ENCODE measurements around the gene PNKD. TPM values are rescaled to one million over a fixed set of nuclear protein-coding genes. Genes with fewer than 3 reads are reported as not detected.

PNKD gene
- total and polyA plus RNA-seq, 10 of the 15 experiments (the other 5 are each of a cell fraction or from before 2014, with no cell fraction given): 27.2 to 106 (median 61.3) TPM

DNA sequence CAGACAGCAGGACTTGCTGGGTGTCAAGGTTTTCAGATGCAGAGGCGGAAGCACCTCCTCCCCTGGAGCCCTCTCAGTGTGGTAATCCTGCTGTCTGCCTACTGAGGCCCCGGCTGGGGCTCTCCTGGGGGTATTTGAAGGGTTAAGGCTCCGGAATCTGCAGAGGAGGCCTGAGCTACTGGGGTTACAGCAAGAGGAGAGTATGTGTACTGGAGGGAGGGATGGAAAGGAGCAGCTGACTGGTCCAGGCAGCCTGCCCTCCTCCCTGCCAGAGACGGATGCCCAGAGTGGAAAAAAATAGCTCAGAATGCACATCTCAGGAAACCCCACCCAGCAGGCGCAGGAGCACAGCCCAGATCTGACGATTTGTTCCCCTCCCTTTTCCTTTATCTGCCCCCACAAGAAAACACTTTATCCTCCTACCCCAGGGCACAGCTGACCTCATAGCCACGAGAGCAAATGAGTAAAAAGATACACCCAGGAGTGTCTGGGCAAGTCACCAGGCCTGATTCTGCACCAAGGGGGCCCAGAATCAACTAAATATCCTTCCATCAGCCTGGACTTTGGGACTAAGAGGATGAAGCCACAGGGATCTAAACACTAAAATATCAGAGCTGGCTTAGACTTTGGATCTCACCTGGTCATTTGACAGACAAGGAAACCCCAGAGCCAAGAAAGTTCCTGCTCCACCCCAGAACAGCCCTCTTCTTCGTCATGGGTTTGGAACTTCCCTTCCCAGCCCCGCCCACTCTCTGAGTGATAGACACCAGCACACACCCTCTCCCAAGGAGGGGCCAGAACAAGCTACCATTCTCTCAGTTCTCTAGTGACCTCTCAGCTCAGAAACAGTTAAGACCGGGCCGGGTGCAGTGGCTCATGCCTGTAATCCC is 16.5 kb downstream of the PNKD start:
- TSS peak; percentile 42 for BruUV-seq (replicated peaks)
- H3K4me1 ChIP-seq (ENCODE audit: control insufficient read depth, insufficient read depth, low read length): peaks cover 55% of the 10 kb centered on the region
- H3K36me3 ChIP-seq (ENCODE audit: control insufficient read depth in 2 of 2, insufficient read depth in 2 of 2, low read length in 1 of 2): peaks cover 0 to 3% of the 10 kb centered on the region in 2 experiments; a peak in 3 of 4 replicates
- CTCF ChIA-PET: interaction anchor here (0.8 to 7.4 kb wide), 20 partner anchors 9 to 611 kb away, joined by 3 to 154 read pairs (median 4); partner anchors contain the start of genes AAMP, CATIP and PNKD
- H3K4me2 ChIP-seq (ENCODE audit: control insufficient read depth, insufficient read depth): peak overlapping the region; percentile 99
- H3K9ac ChIP-seq (ENCODE audit: control insufficient read depth, insufficient read depth, low read length): peak overlapping the region; percentile 79
- H4K20me1 ChIP-seq (ENCODE audit: control insufficient read depth, insufficient read depth): no peaks in the 10 kb centered on the region
- SMC1A ChIA-PET (ENCODE audit: uncharacterized antibody, unreplicated experiment): interaction anchor here (0.9 to 9.5 kb wide), 14 partner anchors 11 to 179 kb away, joined by 3 to 194 read pairs (median 3); partner anchors contain the start of genes AAMP, CATIP and PNKD
- in situ Hi-C loops (cut with MboI) (loop anchor here (25.0 kb wide), 1 partner anchor 100 kb away; the partner anchor contains the start of genes CTDSP1 and SLC11A1), intact Hi-C loops (cut with micrococcal nuclease; ENCODE audit: unreplicated experiment) (loop anchor here (2.0 kb wide), 1 partner anchor 14 kb away; no protein-coding TSS in a partner anchor)
- no peaks in the 10 kb centered on the region for H3K9me3 ChIP-seq (replicated peaks; ENCODE audit: control insufficient read depth, insufficient read depth, low read length)
- peaks cover 43% of the 10 kb centered on the region for H3K79me2 ChIP-seq (ENCODE audit: control insufficient read depth, insufficient read depth, low read length)
- peak; percentile 72 for DNase-seq (ENCODE audit: low read depth, low spot score)
- RAD21 ChIA-PET (ENCODE audit: unreplicated experiment): interaction anchor here (0.5 to 7.2 kb wide), 19 partner anchors 9 to 597 kb away, joined by 3 to 141 read pairs (median 4); partner anchors contain the start of genes AAMP, BCS1L, CATIP and CTDSP1
- no peaks in the 10 kb centered on the region for H3K27me3 ChIP-seq (replicated peaks in 1 of 2; ENCODE audit: control insufficient read depth in 2 of 2, insufficient read depth in 2 of 2, low read length in 1 of 2)
- ATAC-seq: peak; percentile 76
- H3K27ac ChIP-seq (ENCODE audit: control insufficient read depth, insufficient read depth): peak overlapping the region; percentile 95
- POLR2A ChIA-PET: interaction anchor here (0.5 to 3.1 kb wide), 22 partner anchors 8 to 622 kb away, joined by 3 to 84 read pairs (median 4); partner anchors contain the start of genes AAMP, GPBAR1, PNKD and WNT10A
- FAIRE-seq: peak; percentile 88
- peak overlapping the region; percentile 76 for H2AFZ ChIP-seq (ENCODE audit: control insufficient read depth, low read depth, low read length)
- H3K4me3 ChIP-seq: peak overlapping the region; percentile 64
- WGBS (ENCODE audit: insufficient coverage, insufficient replicate concordance, low lambda C conversion rate, missing lambda C conversion rate): 1% methylated on average over 11 of the region's 11 CpGs
- TF ChIP-seq MTA3 (IDR thresholded peaks at IDR 0.05; ENCODE audit: borderline replicate concordance, low read length): no peak
- 0 out of 2 replicates have a peak, but pooled peaks have one; percentile 12 for TF ChIP-seq MXI1 (IDR thresholded peaks at IDR 0.05; ENCODE audit: low read depth, low read length)
- 0 out of 2 replicates have a peak, but pooled peaks have one; percentile 8 for TF ChIP-seq MTA2 (IDR thresholded peaks at IDR 0.05; ENCODE audit: low read depth)
- TF ChIP-seq, protein P1, sequence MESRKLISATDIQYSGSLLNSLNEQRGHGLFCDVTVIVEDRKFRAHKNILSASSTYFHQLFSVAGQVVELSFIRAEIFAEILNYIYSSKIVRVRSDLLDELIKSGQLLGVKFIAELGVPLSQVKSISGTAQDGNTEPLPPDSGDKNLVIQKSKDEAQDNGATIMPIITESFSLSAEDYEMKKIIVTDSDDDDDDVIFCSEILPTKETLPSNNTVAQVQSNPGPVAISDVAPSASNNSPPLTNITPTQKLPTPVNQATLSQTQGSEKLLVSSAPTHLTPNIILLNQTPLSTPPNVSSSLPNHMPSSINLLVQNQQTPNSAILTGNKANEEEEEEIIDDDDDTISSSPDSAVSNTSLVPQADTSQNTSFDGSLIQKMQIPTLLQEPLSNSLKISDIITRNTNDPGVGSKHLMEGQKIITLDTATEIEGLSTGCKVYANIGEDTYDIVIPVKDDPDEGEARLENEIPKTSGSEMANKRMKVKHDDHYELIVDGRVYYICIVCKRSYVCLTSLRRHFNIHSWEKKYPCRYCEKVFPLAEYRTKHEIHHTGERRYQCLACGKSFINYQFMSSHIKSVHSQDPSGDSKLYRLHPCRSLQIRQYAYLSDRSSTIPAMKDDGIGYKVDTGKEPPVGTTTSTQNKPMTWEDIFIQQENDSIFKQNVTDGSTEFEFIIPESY (IDR thresholded peaks at IDR 0.05): no peak
- TF ChIP-seq SPI1 (IDR thresholded peaks at IDR 0.05; ENCODE audit: borderline replicate concordance, insufficient read depth, low read depth, low read length): peak; percentile 63; the same call in 1 of the 2 replicates
- TF ChIP-seq, protein P2, sequence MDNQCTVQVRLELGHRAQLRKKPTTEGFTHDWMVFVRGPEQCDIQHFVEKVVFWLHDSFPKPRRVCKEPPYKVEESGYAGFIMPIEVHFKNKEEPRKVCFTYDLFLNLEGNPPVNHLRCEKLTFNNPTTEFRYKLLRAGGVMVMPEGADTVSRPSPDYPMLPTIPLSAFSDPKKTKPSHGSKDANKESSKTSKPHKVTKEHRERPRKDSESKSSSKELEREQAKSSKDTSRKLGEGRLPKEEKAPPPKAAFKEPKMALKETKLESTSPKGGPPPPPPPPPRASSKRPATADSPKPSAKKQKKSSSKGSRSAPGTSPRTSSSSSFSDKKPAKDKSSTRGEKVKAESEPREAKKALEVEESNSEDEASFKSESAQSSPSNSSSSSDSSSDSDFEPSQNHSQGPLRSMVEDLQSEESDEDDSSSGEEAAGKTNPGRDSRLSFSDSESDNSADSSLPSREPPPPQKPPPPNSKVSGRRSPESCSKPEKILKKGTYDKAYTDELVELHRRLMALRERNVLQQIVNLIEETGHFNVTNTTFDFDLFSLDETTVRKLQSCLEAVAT (IDR thresholded peaks at IDR 0.05): peak; percentile 77
- TF ChIP-seq SMC3 (IDR thresholded peaks at IDR 0.05; ENCODE audit: borderline replicate concordance, low read length): no peak
- peak; percentile 63; the same call in 1 of the 2 replicates for TF ChIP-seq RCOR1 (conservative IDR thresholded peaks at IDR 0.05; ENCODE audit: low read depth, low read length)
- 0 out of 4 replicates have a peak, but pooled peaks have one; percentile 4 to 16 for TF ChIP-seq BHLHE40 (IDR thresholded peaks at IDR 0.05; ENCODE audit: borderline replicate concordance in 1 of 2, low read depth in 2 of 2, low read length in 1 of 2)
- no peak for TF ChIP-seq BMI1 (IDR thresholded peaks at IDR 0.05; ENCODE audit: borderline replicate concordance)
- 0 out of 2 replicates have a peak, but pooled peaks have one; percentile 65 for TF ChIP-seq ZNF207 (IDR thresholded peaks at IDR 0.05; ENCODE audit: borderline replicate concordance)
- TF ChIP-seq NBN (IDR thresholded peaks at IDR 0.05): 0 out of 2 replicates have a peak, but pooled peaks have one; percentile 55
- TF ChIP-seq RELA (IDR thresholded peaks at IDR 0.05; ENCODE audit: borderline replicate concordance, partially characterized antibody): peak; percentile 39
- peak; percentile 45 for TF ChIP-seq SP1 (IDR thresholded peaks at IDR 0.05; ENCODE audit: low read depth, low read length)
- TF ChIP-seq EZH2 (IDR thresholded peaks at IDR 0.05; ENCODE audit: borderline replicate concordance, control insufficient read depth, low read depth, low read length): no peak
- peak; percentile 30 for TF ChIP-seq CREM (IDR thresholded peaks at IDR 0.05; ENCODE audit: low read depth)
